ENCODE measurements around the gene UBB. TPM values are rescaled to one million over a fixed set of nuclear protein-coding genes. Genes with fewer than 3 reads are reported as not detected.
A peak's percentile ranks its signal among the peaks of the same experiment; 100 is the strongest.
"Not testable (repeated sequence)": the region's sequence is repeated elsewhere in the genome, so short reads cannot be mapped to it uniquely, and the experiment has no call there.

Gene UBB
- total RNA-seq, 1 donor from 2014 or later = 625 TPM

DNA sequence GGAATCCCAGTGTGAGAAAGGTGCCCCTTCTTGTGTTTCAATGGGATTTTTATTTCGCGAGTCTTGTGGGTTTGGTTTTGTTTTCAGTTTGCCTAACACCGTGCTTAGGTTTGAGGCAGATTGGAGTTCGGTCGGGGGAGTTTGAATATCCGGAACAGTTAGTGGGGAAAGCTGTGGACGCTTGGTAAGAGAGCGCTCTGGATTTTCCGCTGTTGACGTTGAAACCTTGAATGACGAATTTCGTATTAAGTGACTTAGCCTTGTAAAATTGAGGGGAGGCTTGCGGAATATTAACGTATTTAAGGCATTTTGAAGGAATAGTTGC is 567 bp downstream of the UBB start:
- Histone ChIP-seq H3K4me3 (peak overlapping the region; percentile 67 to 75), H3K4me1 (peaks cover 44% of the 10 kb centered on the region), H3K27me3 (no peaks in the 10 kb centered on the region), H3K36me3 (peaks cover 0 to 18% of the 10 kb centered on the region in 2 donors), H3K27ac (peak overlapping the region; percentile 100), H3K9me3 (no peaks in the 10 kb centered on the region)
- TF ChIP-seq POLR2AphosphoS5 (IDR thresholded peaks at IDR 0.05; ENCODE audit: insufficient read depth in 1 of 2, low read depth in 1 of 2) = no peak
- TF ChIP-seq, protein P1, sequence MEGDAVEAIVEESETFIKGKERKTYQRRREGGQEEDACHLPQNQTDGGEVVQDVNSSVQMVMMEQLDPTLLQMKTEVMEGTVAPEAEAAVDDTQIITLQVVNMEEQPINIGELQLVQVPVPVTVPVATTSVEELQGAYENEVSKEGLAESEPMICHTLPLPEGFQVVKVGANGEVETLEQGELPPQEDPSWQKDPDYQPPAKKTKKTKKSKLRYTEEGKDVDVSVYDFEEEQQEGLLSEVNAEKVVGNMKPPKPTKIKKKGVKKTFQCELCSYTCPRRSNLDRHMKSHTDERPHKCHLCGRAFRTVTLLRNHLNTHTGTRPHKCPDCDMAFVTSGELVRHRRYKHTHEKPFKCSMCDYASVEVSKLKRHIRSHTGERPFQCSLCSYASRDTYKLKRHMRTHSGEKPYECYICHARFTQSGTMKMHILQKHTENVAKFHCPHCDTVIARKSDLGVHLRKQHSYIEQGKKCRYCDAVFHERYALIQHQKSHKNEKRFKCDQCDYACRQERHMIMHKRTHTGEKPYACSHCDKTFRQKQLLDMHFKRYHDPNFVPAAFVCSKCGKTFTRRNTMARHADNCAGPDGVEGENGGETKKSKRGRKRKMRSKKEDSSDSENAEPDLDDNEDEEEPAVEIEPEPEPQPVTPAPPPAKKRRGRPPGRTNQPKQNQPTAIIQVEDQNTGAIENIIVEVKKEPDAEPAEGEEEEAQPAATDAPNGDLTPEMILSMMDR (IDR thresholded peaks at IDR 0.05) = no peak
- TF ChIP-seq POLR2A (IDR thresholded peaks at IDR 0.05) = no peak
- intact Hi-C loops (cut with DNase I) = no loop called here
- DNase-seq (ENCODE audit: extremely low spot score in 2 of 2) = no peak

DNA sequence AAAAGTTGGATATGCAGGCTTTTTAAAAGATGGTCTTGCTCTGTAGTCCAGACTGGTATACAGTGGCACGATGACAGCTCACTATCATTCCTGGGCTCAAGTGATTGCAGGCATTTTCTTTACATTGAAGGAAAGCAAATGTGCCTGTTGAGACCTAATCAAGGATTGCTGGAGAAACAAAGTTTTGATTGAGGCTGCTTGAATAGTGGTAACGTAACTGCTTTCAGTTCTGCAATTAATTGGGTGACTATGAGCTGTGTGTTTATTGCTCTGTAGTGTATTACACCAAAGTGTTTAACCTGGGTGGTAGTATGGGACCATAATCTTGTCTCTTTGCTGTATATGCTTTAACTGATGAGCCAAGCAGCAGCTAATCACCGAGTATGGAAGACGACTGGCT is 2.3 kb downstream of the UBB start:
- Histone ChIP-seq H3K27ac (peak overlapping the region; percentile 100), H3K36me3 (peaks cover 0 to 18% of the 10 kb centered on the region in 2 donors), H3K4me1 (peaks cover 47% of the 10 kb centered on the region), H3K9me3 (no peaks in the 10 kb centered on the region), H3K27me3 (no peaks in the 10 kb centered on the region), H3K4me3 (peak overlapping the region in 1 of 2 donors; percentile 75)
- intact Hi-C loops (cut with DNase I) = no loop called here
- DNase-seq (ENCODE audit: extremely low spot score in 2 of 2) = no peak
- TF ChIP-seq POLR2A (IDR thresholded peaks at IDR 0.05) = no peak
- TF ChIP-seq, protein P1 (IDR thresholded peaks at IDR 0.05) = no peak
- TF ChIP-seq POLR2AphosphoS5 (IDR thresholded peaks at IDR 0.05; ENCODE audit: insufficient read depth in 1 of 2, low read depth in 1 of 2) = no peak

DNA sequence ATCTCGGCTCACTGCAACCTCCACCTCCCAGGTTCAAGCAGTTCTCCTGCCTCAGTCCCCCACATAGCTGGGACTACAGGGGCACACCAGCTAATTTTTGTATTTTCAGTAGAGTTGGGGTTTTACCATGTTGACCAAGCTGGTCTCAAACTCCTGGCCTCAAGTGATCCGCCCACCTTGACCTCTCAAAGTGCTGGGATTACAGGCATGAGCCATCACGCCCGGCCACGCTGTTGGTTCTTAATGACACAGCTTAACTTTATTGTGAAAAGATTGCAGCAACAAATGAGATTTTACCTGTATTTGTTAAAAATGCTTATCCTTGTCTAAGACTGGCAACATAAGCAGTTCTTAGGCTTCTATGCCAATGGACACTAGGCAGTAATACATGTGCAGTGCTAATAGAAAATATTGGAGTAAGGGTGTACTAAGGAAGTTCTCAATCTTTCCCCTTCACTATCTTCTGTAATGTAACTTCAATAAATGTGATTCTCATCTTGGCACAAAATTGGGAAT is 2.9 kb downstream of the UBB start:
- H3K4me3 ChIP-seq = no peak overlapping the region
- H3K27ac ChIP-seq = peak overlapping the region; percentile 100
- intact Hi-C loops (cut with DNase I) = no loop called here
- TF ChIP-seq POLR2AphosphoS5 (IDR thresholded peaks at IDR 0.05; ENCODE audit: insufficient read depth in 1 of 2, low read depth in 1 of 2) (no peak), POLR2A (IDR thresholded peaks at IDR 0.05) (no peak)
- TF ChIP-seq, protein P1 (IDR thresholded peaks at IDR 0.05) = no peak
- peaks cover 0 to 18% of the 10 kb centered on the region in 2 donors for H3K36me3 ChIP-seq
- H3K9me3 ChIP-seq = no peaks in the 10 kb centered on the region
- no peak for DNase-seq (ENCODE audit: extremely low spot score in 2 of 2)
- peaks cover 47% of the 10 kb centered on the region for H3K4me1 ChIP-seq
- H3K27me3 ChIP-seq = no peaks in the 10 kb centered on the region

DNA sequence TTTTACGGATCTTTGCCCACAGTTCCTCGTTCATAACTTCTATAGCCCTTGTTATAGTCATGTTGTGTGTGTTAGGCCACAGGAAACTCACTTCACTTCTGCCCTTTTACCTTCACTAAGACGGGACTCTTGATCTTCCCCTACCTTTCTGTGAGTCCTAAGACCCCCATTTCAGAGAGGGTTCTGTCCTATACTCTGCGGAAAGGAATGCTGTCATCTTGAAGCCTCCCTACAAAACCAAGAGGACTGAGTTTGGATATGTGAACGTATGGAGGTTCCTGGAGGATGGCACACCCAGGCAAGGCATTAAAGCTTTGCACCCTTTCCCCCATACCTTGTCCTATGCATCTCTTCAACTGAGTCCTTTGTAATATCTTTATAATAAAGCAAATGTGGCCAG is 3.7 kb downstream of the UBB start:
- Histone ChIP-seq H3K27ac (peak overlapping the region; percentile 100), H3K27me3 (no peaks in the 10 kb centered on the region), H3K4me3 (no peak overlapping the region), H3K36me3 (peaks cover 0 to 18% of the 10 kb centered on the region in 2 donors), H3K4me1 (peaks cover 40% of the 10 kb centered on the region), H3K9me3 (no peaks in the 10 kb centered on the region)
- no peak for DNase-seq (ENCODE audit: extremely low spot score in 2 of 2)
- intact Hi-C loops (cut with DNase I) = no loop called here
- TF ChIP-seq POLR2AphosphoS5 (IDR thresholded peaks at IDR 0.05; ENCODE audit: insufficient read depth in 1 of 2, low read depth in 1 of 2) (no peak), POLR2A (IDR thresholded peaks at IDR 0.05) (no peak)
- TF ChIP-seq, protein P1 (IDR thresholded peaks at IDR 0.05) = no peak

DNA sequence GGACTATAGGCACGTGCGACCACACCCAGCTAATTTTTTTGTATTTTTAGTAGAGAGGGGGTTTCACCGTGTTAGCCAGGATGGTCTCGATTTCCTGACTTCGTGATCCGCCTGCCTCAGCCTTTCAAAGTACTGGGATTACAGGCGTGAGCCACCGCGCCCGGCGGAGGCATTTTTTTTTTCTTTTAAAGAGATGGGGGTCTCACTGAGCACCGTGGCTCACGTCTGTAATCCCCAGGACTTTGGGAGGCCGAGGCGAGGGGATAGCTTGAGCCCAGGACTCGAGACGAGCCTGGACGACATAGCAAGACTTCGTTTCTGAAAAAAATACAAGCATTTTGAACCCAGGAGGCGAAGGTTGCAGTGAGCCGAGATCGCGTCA is 5.2 kb downstream of the UBB start:
- Histone ChIP-seq H3K27ac (peak overlapping the region; percentile 100), H3K36me3 (peaks cover 0 to 18% of the 10 kb centered on the region in 2 donors), H3K4me1 (peaks cover 36% of the 10 kb centered on the region), H3K4me3 (peak overlapping the region; percentile 46 to 55)
- not testable (repeated sequence) for DNase-seq (ENCODE audit: extremely low spot score in 2 of 2); H3K27me3 ChIP-seq; H3K9me3 ChIP-seq
- intact Hi-C loops (cut with DNase I) = loop anchor here (2.0 kb wide), 1 partner anchor 29 kb away; the partner anchor contains the start of gene TRPV2

Data from vagina (tissue), 2 donors.